Measurements from ENCODE around the gene ADARB2. TPM values are rescaled to one million over a fixed set of nuclear protein-coding genes. Genes with fewer than 3 reads are reported as not detected.
"Not testable (repeated sequence)": the region's sequence is repeated elsewhere in the genome, so short reads cannot be mapped to it uniquely, and the experiment has no call there.

The ADARB2 gene
- total RNA-seq, 3 donors from 2014 or later (not counting 1 experiment from before 2014, with no cell fraction given), result 0.27 to 0.78 (median 0.40) TPM

GRCh38 chr10:1620803-1621202 is 116.5 kb downstream of the ADARB2 start:
- peaks cover 8 to 15% of the 10 kb centered on the region in 2 donors for H3K27me3 Mint-ChIP-seq (ENCODE audit: low read depth in 2 of 2)
- Histone ChIP-seq H3K27me3 (ENCODE audit: control insufficient read depth, insufficient read depth, low read length) (no peaks in the 10 kb centered on the region), H3K9me3 (ENCODE audit: control insufficient read depth, insufficient read depth, low read length) (no peaks in the 10 kb centered on the region), H3K27ac (ENCODE audit: low read length) (no peak overlapping the region), H3K4me3 (ENCODE audit: low read length) (no peak overlapping the region), H3K36me3 (ENCODE audit: control insufficient read depth, insufficient read depth, low read length) (no peaks in the 10 kb centered on the region), H3K4me1 (ENCODE audit: control insufficient read depth, insufficient read depth, low read length) (no peaks in the 10 kb centered on the region)
- H3K4me1 Mint-ChIP-seq, result no peaks in the 10 kb centered on the region
- DNase-seq (no peak), ATAC-seq (no peak)
- no peak overlapping the region for H3K4me3 Mint-ChIP-seq
- H3K9me3 Mint-ChIP-seq, result peaks cover 0 to 2% of the 10 kb centered on the region in 2 donors
- intact Hi-C loops (cut with micrococcal nuclease), result no loop called here
- peaks cover 6% of the 10 kb centered on the region for H3K36me3 Mint-ChIP-seq
- H3K27ac Mint-ChIP-seq, result no peak overlapping the region
- TF ChIP-seq, protein P1, sequence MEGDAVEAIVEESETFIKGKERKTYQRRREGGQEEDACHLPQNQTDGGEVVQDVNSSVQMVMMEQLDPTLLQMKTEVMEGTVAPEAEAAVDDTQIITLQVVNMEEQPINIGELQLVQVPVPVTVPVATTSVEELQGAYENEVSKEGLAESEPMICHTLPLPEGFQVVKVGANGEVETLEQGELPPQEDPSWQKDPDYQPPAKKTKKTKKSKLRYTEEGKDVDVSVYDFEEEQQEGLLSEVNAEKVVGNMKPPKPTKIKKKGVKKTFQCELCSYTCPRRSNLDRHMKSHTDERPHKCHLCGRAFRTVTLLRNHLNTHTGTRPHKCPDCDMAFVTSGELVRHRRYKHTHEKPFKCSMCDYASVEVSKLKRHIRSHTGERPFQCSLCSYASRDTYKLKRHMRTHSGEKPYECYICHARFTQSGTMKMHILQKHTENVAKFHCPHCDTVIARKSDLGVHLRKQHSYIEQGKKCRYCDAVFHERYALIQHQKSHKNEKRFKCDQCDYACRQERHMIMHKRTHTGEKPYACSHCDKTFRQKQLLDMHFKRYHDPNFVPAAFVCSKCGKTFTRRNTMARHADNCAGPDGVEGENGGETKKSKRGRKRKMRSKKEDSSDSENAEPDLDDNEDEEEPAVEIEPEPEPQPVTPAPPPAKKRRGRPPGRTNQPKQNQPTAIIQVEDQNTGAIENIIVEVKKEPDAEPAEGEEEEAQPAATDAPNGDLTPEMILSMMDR (IDR thresholded peaks at IDR 0.05), result no peak

GRCh38 chr10:1617376-1618317 is 119.7 kb downstream of the ADARB2 start:
- H3K27ac Mint-ChIP-seq; H3K36me3 ChIP-seq (ENCODE audit: control insufficient read depth, insufficient read depth, low read length); intact Hi-C loops (cut with micrococcal nuclease); ATAC-seq; H3K9me3 Mint-ChIP-seq; H3K4me3 Mint-ChIP-seq; H3K27ac ChIP-seq (ENCODE audit: low read length); H3K4me3 ChIP-seq (ENCODE audit: low read length); H3K9me3 ChIP-seq (ENCODE audit: control insufficient read depth, insufficient read depth, low read length); H3K4me1 ChIP-seq (ENCODE audit: control insufficient read depth, insufficient read depth, low read length); DNase-seq; H3K36me3 Mint-ChIP-seq; H3K4me1 Mint-ChIP-seq; H3K27me3 ChIP-seq (ENCODE audit: control insufficient read depth, insufficient read depth, low read length): not testable (repeated sequence)
- H3K27me3 Mint-ChIP-seq (ENCODE audit: low read depth in 2 of 2), result peaks cover 8 to 15% of the 10 kb centered on the region in 2 donors
- WGBS (ENCODE audit: insufficient coverage), result 39% methylated on average over 12 of the region's 13 CpGs

- H3K27ac Mint-ChIP-seq; H3K36me3 Mint-ChIP-seq; H3K4me3 ChIP-seq (ENCODE audit: low read length); H3K4me1 Mint-ChIP-seq; H3K27me3 ChIP-seq (ENCODE audit: control insufficient read depth, insufficient read depth, low read length); H3K9me3 ChIP-seq (ENCODE audit: control insufficient read depth, insufficient read depth, low read length); H3K4me1 ChIP-seq (ENCODE audit: control insufficient read depth, insufficient read depth, low read length); H3K9me3 Mint-ChIP-seq; DNase-seq; H3K4me3 Mint-ChIP-seq; ATAC-seq; H3K27ac ChIP-seq (ENCODE audit: low read length); H3K36me3 ChIP-seq (ENCODE audit: control insufficient read depth, insufficient read depth, low read length); intact Hi-C loops (cut with micrococcal nuclease): not testable (repeated sequence)
- peaks cover 8 to 19% of the 10 kb centered on the region in 2 donors for H3K27me3 Mint-ChIP-seq (ENCODE audit: low read depth in 2 of 2)
- WGBS (ENCODE audit: insufficient coverage), result 58% methylated on average over 9 of the region's 9 CpGs
Observed at GRCh38 chr10:1616701-1617100, 120.6 kb downstream of the ADARB2 start.

DNA sequence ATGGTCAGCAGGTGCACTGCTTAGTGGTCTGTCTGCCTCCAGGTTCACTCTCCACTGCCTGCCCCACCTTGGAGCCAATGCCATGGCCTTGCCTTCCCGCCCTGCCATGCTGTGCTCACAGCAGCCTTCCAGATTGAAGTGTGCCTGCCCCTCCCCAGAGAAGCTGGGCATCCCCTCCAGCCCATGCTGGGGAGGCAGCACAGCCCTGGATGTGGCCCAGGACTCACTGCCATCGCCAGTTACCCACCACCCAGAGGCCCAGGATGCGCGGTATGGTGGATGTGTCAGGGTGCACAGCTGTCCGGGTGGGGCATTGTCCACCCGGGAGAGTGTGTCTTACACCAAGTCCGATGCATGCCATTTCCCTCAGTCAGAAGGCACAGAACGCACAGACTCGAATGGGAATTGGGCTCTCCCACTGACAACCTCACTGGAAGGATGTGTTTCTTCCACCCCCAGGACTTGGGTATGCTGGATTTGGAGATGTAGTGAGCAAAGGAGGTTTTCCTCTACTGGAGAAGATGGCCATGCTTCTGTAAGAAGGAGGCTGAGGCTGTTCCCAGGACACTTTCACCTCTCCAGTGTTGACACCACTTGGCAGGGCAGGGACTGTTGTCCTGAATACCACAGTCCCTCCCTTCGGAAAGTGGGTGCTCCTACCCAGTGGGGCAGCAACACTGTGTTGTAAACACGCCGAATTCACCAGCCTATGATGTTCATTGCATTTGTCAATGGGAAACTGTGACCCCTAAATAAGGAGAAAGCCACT is 122.0 kb downstream of the ADARB2 start:
- H3K27me3 Mint-ChIP-seq (ENCODE audit: low read depth in 2 of 2), result peaks cover 19 to 29% of the 10 kb centered on the region in 2 donors
- no peaks in the 10 kb centered on the region for H3K36me3 ChIP-seq (ENCODE audit: control insufficient read depth, insufficient read depth, low read length)
- DNase-seq, result no peak
- no peak overlapping the region for H3K27ac ChIP-seq (ENCODE audit: low read length)
- intact Hi-C loops (cut with micrococcal nuclease), result no loop called here
- peaks cover 0 to 2% of the 10 kb centered on the region in 2 donors for H3K9me3 Mint-ChIP-seq
- H3K4me1 Mint-ChIP-seq, result no peaks in the 10 kb centered on the region
- no peaks in the 10 kb centered on the region for H3K4me1 ChIP-seq (ENCODE audit: control insufficient read depth, insufficient read depth, low read length)
- TF ChIP-seq, protein P1 (IDR thresholded peaks at IDR 0.05), result no peak
- no peak for ATAC-seq
- no peak overlapping the region for H3K27ac Mint-ChIP-seq
- H3K4me3 Mint-ChIP-seq, result no peak overlapping the region
- no peaks in the 10 kb centered on the region for H3K9me3 ChIP-seq (ENCODE audit: control insufficient read depth, insufficient read depth, low read length)
- H3K27me3 ChIP-seq (ENCODE audit: control insufficient read depth, insufficient read depth, low read length), result no peaks in the 10 kb centered on the region
- WGBS (ENCODE audit: insufficient coverage), result 83% methylated on average over 12 of the region's 12 CpGs
- H3K4me3 ChIP-seq (ENCODE audit: low read length), result no peak overlapping the region
- peaks cover 6% of the 10 kb centered on the region for H3K36me3 Mint-ChIP-seq
